HG02763 (cell line): ENCODE data around the gene HEG1.
"Not testable (repeated sequence)": the region's sequence is repeated elsewhere in the genome, so short reads cannot be mapped to it uniquely, and the experiment has no call there.

Source experiments
- ATAC-seq: cut with Tn5 transposase; IDR thresholded peaks from one replicate; pipeline ENCODE4 v1.9.1; 2021; ENCODE audit warnings: mild to moderate bottlenecking, moderate library complexity; ENCODE audit not compliant: unreplicated experiment

The HEG1 gene

DNA sequence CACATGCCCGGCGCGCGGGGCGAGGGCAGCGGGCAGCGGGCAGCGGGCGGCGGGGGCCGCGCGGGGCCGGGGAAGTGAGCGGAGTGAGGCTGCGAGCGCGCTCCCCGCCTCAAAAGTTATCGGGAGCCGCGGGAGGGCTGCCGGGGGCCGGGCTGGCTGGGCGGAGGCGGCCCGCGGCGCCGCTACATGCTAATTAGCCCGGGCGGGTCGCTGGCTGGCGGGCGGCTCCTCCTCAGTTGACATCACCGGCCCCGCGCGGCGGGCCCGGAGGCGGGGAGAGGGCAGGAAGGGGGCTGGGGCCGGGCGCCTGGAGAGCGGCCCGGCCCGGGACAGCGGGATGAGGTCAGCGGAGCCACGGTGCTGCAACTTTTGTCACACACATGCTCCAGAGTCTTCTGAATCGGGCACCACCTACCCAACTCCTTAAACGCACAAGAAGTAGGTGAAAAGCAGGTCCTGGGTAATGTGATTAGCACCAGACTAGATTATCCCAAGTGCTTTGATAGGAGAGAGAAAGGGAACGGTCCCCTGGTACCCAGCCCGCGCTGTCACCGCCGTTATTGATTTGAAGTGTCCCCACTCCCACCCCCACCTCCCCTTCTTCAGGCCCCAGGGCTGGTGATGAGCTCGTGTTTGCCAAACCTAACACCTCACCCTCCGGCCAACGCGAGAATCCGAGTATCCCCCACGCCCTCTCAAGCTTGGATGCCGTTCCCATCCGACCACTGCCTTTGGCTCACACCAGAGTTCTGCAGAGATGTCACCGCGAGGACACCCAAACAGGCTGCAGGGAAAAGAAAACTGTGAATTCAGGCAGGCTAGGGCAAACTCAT is at the start of gene HEG1:
Gene HEG1, minus strand, starts transcription at position 85 of the 833 bp plus-strand sequence. CDS start 107 bp downstream, outside the sequence.
- peak; percentile 60 for ATAC-seq

GRCh38 chr3:125105116-125105515 is 49.3 kb upstream of the HEG1 start:
- ATAC-seq, result no peak

DNA sequence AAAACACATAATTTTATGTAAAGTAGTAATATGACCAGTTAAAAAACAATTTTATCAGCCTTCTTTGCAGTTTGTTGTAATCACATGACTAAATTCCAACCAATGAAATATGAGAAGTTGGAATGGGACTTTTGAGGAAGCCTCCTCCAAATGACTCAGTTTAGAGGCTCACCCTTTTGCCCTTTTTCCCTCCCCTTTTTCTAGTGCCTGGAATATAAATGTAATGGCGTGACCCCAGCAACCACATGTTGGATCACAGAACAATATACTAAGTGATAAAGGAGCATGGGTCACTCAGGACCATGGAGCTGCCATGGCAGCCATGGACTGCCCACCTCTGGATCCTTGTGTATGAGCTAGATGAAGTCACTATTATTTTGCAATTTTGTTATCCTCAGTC is 48.8 kb upstream of the HEG1 start:
- ATAC-seq, result no peak

DNA sequence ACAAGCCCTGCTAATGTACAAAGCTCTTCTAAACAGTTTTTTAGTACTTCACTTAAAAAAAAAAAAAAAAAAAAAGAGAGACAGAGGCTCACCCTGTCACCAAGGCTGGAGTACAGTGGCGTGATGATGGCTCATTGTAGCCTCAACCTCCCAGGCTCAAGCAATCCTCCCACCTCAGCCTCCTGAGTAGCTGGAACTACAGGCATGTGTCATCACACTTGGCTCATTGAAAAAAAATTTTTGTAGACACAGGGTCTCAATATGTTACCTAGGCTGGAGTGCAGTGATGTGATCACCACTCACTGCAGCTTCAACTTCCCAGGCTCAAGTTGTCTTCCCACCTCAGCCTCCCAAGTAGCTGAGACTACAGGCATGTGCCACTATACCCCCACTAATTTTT is 47.6 kb upstream of the HEG1 start:
- no peak for ATAC-seq

DNA sequence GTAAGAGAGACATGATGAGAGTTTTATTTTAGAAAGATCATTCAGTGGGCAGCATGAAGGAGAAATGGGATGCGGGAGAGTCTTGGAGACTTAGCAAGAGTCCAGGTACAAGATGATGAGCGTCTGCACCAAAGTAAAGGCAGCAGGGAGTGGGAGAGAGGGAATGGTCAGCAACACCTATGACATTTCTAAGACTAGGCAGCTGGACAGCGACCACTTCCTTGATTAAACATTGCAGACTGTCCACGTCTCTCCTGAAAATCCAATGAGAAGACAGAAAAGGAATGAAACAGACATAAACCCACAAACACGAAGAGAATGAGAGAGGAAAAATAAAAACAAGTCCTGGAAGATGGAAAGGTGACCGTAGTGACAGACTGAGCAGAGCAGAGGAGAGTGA is 46.7 kb upstream of the HEG1 start:
- no peak for ATAC-seq

GRCh38 chr3:125098611-125099291 is 43.0 kb upstream of the HEG1 start:
- no peak for ATAC-seq

GRCh38 chr3:125090649-125091048 is 34.9 kb upstream of the HEG1 start:
- no peak for ATAC-seq

GRCh38 chr3:125087768-125088391 is 32.1 kb upstream of the HEG1 start:
- no peak for ATAC-seq

DNA sequence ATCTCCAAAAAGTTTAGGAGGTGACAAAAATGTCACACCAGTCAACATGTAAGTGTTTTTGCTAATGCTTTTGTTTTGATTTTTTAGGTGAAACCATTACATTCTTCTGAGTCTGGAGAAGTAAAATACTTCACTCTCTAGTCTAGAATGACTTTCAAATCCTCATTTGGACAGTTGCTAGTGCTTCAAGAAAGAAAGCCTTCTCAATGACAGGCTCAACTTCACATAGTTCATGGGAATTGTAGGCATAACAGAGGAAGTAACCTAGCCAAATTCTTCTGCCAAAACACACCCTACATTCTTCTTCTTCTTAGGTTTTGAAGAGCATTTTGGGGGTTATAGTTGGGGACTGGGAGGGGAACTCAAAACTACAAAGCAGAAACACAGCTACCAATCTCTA is 29.4 kb upstream of the HEG1 start:
- no peak for ATAC-seq

GRCh38 chr3:125083776-125084175 is 28.0 kb upstream of the HEG1 start:
- ATAC-seq, result no peak

DNA sequence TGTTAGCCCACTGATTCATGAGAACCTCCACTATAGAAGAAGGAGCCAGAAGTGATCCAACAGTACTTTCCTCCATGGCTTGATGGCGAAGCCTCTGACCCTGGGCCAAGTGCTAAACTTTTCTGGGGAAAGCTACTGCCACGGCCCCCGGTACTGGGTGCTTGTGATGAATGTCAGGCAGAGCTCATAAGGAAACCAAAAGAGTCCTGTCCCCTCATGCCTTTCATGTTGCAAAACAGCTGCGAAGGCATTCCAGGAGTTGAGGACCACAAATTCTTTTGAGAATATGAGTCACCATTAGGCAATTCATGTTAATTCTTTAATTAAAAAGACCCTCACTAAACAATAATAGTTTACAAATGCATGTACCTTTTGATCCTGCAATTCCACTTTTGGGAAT is 26.5 kb upstream of the HEG1 start:
- ATAC-seq, result not testable (repeated sequence)

DNA sequence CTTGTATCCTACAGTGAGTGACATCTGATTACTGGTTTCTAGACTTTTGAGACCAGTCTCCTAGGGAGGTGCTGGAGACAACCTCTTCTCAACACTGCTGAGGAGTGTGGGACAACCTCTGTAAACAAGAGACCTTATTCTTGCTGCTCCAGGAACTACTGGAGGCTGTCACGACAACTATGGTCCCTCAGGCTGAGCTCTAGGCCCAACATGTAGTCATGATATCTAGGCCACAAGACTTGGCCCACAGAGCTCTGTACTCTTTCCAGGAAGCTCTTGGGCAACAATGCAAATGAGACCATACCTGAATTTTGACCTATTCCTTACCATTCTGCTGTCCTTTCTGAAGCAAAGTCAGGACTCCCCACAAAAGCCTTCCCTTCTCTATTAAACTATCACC is 24.3 kb upstream of the HEG1 start:
- ATAC-seq, result no peak

DNA sequence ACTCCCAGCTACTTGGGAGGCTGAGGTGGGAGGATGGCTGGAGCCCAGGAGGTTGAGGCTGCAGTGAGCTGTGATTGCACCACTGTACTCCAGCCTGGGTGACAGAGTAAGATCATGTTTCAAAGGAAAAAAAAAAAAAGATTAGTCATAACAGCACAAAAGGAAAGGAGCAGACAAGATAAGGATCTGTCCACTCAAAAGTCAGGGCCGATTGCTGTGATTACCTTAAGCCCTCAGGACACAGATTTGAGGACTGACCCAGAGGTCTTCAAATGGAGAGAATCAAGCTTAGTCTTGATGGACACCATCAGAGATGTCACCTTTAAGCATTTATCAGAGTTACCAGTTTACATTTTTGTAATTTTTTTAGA is 23.9 kb upstream of the HEG1 start:
- ATAC-seq, result no peak

DNA sequence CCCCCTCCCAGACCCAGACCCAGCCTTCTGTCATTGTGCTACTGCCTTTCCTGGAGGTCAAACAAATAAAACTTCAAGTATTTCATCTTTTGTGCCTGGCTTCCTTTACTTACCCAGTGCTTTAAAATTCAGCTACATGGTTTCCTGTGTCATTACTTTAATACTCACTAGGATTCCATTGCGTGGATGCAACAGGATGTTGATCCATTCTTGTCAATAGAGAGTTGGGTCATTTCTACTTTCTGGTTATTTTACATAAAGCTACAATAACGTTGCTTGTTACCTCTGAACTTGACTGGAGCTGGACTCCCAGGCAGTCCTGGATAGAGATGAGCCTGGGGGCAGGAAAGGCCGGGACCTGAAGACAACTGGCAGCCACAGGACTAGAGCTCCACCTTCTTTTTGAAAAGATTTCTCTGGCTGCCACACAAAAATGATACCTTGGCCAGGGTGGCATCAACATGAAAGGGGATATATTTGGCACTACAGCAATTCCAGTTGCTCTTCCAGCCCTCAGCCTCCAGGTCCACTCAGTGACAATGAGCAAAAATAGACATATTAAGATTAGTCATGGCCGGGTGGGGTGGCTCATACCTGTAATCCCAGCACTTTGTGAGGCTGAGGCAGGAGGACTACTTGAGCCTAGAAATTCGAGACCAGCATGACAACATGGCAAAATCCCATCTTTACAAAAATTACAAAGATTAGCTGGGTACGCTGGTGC is 23.3 kb upstream of the HEG1 start:
- no peak for ATAC-seq

DNA sequence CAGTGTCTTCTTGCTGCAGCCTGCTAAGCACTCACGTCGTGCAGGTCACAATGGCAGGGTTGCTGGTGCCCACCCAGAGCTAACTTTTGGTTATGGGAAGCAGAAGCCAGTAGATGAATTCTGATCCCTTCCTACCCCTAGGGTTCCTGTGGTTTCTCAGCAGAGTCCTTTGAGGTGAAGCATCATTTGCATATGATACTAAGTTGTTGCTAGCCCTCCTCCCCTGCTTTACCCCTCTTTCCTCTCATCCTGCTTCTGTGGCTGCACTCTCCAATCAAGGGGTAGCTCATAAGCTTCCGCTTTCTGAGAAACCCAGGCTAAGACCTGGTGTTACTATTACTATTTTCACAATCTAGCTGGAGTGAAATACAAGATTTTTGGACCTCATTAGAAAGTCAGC is 22.1 kb upstream of the HEG1 start:
- no peak for ATAC-seq

- ATAC-seq, result no peak
These were observed 20.7 kb upstream of the HEG1 start for GRCh38 chr3:125076464-125076863.

DNA sequence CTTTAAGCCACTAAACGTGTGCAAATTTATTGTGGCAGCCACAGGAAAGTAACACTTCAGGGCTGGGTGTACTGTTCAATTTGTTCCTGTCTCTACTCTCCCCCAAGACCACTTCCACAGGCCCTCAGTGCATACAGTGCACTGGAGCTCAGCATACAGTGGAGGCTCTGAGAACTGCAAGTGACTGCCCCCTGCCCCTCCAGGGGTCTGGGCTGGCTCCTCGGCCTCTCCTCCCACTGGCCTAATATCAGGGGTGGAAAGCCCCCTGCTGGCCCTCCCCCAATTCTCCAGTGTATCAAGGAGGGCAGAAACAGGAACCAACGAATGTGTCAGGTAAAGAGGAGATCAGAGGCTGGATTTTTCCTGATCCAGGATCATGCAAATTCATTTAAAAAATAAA is 19.9 kb upstream of the HEG1 start:
- no peak for ATAC-seq

DNA sequence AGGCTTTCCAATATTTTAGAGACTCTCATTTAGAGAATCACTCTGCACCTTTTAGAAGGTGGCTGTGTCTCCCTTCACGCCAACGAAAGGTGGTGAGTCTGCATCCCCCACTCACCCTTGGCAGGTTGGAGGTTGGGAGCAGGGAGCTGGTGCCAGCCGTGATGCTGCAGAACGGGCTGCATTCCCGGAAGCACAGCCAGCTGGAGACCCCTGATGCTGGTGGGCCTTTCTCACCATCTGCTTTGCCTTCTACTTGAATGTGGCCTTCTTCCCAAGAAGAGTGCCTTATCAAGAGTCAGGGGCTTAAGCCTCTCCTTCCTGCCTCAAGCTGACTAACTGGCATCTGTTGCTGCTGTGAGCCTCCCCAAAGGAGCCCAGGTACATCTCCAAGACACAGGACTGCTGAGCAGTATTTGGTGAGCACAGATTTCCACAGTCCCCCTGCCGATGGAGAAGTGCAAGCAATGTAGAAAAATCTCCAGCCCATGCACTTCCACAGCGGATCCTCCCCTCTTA is 17.7 kb upstream of the HEG1 start:
- no peak for ATAC-seq

DNA sequence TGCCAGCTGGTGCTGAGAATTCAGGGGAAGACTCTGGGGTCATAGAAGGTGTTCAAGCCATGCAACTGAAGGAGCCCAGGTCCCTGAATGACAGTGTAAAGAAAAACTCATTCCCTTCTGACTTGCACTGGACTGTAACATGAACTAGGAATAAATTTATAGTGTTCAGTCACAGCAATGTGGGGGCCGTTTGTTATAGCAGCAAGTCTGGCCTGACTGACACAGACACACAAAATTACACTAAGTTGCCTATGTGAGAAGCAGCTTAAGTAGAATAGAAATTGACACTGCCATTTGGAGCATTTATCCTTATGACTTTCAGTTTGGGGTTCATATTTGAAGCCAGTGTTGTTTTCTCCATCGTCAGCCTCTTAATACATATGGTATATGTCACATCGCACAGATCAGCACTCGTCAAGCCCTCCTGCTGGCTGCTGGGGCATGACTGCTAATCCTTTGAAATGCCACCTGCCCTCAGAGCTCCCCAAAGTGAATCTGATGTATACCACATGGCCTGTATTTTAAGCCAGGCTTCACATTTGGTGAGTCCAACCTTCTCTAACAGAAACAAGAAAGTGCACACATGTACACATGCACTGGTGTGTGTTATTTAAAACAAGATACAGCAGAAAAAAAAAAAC is 17.1 kb upstream of the HEG1 start:
- ATAC-seq, result no peak

DNA sequence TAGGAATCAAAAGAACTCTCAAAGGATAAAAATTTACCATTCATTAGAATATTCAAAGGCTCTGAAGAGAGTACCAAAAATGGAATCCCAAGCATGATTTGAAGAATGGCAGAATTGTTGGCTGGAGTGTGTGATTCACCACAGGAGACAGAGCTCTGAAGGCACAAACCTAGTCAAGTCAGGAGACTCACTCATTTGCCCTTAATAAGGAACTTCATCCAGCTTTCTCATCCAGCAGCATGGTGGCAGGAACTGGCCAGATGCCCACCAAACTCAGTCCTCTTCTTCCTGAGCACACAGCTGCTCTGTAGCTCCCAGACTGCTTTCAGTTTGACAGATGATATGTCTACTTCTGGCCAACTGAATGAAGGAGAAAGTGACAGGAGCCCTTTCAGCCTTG is 16.5 kb upstream of the HEG1 start:
- no peak for ATAC-seq
